HG03175 (cell line): ENCODE results near the gene MUC5B.
"Not testable (repeated sequence)": the region's sequence is repeated elsewhere in the genome, so short reads cannot be mapped to it uniquely, and the experiment has no call there.

Source experiments
- ATAC-seq: cut with Tn5 transposase; IDR thresholded peaks from one replicate; pipeline ENCODE4 v1.9.1; 2021; ENCODE audit warnings: mild to moderate bottlenecking, moderate library complexity; ENCODE audit not compliant: unreplicated experiment

MUC5B gene

GRCh38 chr11:1261241-1262071, 38.6 kb downstream of the MUC5B start:
- no peak for ATAC-seq

DNA sequence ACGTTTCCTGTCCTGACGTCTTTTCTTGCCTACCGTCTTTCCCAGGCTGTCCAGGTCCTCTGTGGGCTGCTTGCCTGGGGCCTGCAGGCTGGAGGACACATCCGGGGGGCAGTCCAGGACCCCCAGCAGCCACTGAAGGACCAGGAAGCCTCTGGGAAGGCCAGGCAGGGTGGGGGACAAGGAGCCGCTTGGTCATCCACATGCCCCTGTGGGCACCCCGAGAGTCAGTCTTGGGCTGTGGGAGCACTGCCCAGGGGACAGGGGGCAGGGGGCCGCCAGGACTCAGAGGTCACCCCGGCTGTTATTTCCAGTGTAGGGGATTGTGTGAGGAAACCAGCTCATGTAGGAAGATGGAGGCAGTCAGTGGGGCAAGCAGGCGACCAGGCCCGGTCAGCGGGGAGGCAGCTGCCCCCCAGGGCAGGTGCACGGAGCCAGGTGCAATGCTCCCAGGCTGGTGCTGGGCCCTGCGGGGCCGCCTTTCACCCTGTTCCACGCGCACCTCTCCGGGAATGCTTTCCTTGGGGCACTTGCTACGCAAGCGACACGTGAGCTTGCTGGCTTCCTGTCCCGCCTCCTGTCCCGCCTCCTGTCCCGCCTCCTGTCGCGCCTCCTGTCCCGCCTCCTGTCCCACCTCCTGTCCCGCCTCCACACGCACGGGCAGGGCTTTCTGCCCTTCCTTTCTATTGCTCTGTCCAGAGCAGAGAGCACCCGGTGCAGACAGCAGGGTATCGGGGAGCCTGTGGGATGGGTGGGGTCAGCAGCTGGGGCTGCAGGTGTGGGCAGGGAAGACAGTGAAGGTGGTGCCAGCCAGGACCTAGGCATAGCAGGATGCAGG, 39.5 kb downstream of the MUC5B start:
- ATAC-seq: peak; percentile 59

- peak; percentile 16 for ATAC-seq
Measured at GRCh38 chr11:1263010-1263409, 40.1 kb downstream of the MUC5B start.

GRCh38 chr11:1264444-1264843, 41.6 kb downstream of the MUC5B start:
- not testable (repeated sequence) for ATAC-seq

- ATAC-seq: not testable (repeated sequence)
Measured at GRCh38 chr11:1265480-1265879, 42.6 kb downstream of the MUC5B start.

DNA sequence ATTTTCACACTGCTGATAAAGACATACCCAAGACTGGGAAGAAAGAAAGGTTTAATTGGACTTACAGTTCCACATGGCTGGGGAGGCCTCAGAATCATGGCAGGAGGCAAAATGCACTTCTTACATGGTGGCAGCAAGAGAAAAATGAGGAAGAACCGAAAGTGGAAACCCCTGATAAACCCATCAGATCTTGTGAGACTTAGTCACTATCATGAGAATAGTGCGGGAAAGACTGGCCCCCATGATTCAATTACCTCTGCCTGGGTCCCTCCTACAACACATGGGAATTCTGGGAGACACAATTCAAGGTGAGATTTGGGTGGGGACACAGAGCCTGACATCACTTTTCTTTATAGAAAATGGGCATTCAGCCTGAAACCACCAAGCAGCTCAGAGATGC, 44.1 kb downstream of the MUC5B start:
- not testable (repeated sequence) for ATAC-seq

- no peak for ATAC-seq
Measured at GRCh38 chr11:1267441-1268100, 44.7 kb downstream of the MUC5B start.

- ATAC-seq: no peak
Measured at GRCh38 chr11:1269957-1270356, 47.1 kb downstream of the MUC5B start.

DNA sequence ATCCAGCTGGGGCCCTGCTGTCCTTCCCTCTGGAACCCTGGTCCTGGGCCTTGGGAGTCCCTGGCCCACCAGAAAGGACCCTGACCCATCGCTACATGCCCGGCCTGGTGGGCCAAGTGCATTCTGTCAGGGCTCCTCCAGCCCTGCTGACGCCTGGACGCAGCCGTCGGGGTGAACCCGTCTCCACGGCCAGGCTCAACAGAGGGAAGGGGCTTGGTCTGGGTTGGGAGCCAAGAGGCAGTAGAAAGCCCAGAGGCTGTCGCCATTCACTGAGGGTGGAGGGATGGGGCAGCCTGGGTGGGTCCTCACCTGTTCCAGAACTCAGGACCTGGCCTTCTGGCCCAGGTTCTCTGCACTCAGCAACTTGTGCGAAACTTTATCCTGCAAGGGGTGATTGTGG, 47.6 kb downstream of the MUC5B start:
- no peak for ATAC-seq

DNA sequence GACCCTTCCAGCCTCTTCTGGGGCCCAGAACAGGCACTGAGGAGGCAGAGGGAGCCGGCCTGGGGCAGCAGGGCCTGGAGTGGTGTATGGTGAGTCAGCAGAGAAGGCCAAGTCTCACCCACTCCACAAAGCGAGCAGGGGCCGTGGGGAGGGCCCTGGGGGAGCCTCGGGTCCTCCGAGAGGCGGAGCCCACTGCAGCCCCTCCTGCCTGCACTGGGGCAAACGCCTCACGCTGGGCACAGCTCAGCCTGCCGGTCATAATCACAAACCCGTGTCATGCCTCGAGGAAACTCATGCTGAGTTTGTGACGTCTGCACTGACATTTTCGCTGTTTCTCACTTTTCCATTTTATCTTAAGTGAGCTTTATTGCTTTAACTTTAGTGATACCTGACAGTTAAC, 48.1 kb downstream of the MUC5B start:
- ATAC-seq: no peak

DNA sequence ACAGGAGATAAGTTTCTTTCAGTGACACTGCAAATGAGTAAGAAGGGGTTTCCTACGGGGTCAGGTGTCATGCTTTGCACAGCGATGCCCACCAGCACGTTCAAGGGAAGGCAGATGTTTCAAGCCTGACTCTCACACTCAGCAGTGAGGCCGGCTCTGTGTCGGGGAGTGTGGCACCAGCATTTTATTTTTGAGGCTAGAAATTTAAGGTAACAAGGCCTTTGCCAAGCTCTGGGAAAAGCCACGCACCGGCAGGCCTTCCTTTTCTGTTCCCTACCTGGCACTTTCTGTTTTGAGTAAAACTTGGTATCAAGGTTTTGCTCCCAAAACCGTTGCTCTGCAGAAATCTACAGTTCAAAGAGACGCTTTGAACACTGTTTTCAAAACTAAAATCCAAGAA, 48.5 kb downstream of the MUC5B start:
- ATAC-seq: no peak

GRCh38 chr11:1271927-1272326, 49.1 kb downstream of the MUC5B start:
- ATAC-seq: no peak

- ATAC-seq: no peak
Measured at GRCh38 chr11:1272531-1272930, 49.7 kb downstream of the MUC5B start.

DNA sequence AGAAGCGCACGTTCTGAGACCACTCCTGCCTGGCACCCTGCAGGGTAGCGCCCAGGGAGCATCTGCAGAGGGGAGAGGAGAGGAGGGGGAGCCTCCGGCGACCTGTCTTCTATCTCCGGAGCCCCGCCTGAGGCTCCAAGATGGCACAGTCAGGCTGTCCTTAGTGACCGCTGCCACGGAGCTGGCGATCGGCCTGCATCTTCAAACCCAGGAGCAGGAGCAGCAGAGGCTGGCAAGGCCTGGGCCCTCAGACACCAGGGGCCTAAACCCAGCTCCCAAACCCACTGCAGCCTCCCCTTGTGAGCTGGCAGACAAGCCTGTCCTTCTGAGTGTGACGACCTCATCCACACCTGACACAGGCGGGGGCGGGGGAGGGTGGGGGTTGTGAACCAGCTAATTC, 51.6 kb downstream of the MUC5B start:
- no peak for ATAC-seq

DNA sequence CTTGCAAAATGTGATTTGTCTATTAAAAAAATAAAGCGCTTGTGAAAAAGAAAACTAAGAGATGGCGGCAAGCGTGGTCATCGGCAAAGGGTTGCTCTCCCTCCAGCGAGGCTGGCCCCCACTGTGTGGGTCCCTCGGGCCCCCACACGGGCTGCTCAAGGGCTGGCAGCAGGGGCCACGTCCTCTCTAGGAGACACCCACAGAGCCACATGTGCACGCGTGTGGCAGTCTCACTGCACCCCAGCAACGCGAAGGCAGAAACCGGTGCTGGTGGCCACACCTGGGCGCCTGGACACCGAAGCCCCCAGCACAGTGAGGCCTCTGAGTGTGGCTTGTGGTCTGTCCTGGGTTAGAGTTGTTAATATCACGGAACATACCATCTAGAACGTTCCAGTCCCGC, 52.2 kb downstream of the MUC5B start:
- no peak for ATAC-seq

DNA sequence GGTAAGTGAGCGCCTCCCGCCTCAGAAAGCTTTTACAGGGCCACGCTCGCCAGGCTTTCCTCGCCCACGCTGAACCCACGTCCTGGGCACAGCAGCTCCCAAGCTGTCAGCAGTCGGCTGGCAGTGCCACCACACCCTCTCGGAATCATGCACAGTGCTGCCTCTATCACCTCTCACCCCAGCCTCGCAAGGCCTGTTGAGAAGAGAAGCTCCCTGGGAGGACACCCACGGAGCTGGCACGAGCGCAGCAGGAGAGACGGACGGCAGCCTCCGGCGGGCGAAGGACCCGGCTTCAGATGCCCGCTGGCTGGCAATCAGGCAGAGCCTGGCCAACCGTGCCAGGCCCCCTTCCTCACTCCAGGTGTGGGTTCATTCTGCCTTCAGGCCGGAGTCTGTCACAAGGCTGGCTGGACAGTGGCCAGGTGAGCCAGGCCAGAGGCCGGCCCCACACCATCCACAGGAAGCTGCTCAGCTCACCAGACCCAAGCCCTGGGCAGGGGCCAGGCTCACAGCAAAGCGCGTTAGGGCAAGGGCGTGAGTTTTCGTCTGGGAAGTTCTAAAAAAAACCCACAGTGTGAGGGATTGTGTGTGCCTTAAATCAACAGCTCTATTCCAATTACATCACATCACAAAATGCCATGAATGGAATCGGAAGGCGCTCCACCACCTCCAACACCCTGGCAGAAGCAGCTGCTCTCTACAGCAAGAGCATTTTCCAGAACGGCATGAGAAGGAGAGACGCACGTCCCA, 53.4 kb downstream of the MUC5B start:
- ATAC-seq: no peak

DNA sequence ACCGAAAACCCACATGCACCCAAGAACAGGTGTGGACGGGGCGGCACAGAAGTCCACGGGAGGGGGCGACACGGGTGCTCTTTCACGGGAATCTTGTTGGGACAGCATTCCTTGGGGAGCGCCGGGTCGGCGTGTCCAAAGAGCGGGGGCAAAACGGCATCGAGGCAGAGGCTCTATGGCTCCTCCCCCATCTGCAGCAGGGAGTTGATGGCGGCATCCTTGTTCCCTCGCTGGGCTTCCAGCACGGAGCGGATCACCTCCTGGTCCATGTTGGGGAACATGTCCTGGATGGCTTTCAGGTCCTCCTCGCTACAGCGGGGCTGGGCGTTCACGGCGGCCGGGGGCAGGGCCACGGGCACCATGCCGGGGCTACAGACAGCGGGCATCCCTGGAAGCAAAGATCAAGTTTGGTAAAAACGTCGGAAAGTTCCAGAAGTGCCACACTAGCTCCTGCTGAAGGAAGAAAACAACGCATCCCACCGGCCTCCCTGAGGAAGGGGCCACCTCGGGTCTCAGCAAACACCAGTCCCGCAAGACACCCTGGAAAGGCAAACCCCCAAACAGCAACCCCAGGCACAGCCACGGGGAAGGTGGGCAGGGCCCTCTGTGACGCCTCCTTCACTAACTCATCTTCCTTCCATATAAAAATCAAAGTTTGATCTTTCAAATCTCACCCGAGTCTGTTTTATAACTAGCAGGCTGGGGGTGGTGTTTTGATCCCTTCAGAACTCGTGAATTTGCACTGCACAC, 54.2 kb downstream of the MUC5B start:
- ATAC-seq: no peak

DNA sequence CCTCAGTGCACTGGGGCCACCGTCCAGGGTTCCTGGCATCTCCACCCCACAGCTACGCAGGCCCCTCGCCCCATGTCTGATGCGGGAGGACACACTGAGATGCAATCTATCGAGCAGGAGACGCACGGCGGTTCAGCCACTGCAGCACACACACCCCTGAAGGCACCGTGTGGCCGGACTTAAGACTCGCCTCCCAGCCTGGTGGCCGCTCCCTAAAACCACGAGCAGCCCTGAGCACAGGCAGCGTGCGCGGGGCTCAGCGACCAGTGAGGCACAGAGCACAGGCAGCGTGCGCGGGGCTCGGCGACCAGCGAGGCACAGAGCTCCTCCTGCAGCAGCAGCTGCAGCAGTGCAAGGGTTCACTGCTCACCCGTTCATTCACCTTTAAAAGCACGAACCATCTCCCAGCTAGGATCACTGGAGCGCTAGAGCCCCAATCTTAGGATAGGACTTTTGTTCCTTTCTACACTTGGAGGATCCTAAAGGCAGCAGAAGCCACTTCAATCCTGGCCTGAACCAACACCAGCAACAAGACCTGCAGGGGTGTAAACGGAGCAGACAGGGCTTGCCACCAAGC, 55.2 kb downstream of the MUC5B start:
- ATAC-seq: no peak

GRCh38 chr11:1278766-1279673, 56.2 kb downstream of the MUC5B start:
- no peak for ATAC-seq
